Activated CD4-positive, alpha-beta memory T cell treated with anti-CD3 and anti-CD28 coated beads for 36 hours (primary cell): Measurements from ENCODE around the gene KRTAP4-5. TPM values are rescaled to one million over a fixed set of nuclear protein-coding genes. Genes with fewer than 3 reads are reported as not detected.
"Not testable (repeated sequence)": the region's sequence is repeated elsewhere in the genome, so short reads cannot be mapped to it uniquely, and the experiment has no call there.

Source experiments
- CTCF ChIA-PET: fragments of 350-600 bp; sonication (Branson Sonifier 250); formaldehyde crosslinking; loops from one replicate; lab custom pipeline; 2021; ENCODE audit warnings: antibody characterized with exemption, inconsistent platforms; lab: Charles Lee
- POLR2A ChIA-PET: fragments of 350-600 bp; sonication (Branson Sonifier 250); formaldehyde crosslinking; loops from one replicate; lab custom pipeline; 2021; ENCODE audit warnings: antibody characterized with exemption; lab: Charles Lee
- DNase-seq: peaks from one replicate; pipeline ENCODE4 v3.0.0-alpha.2; 2020
- H3K27ac Mint-ChIP-seq: one replicate; pipeline ENCODE4 v1.8.0; 2021; ENCODE audit warnings: mixed read lengths
- H3K27me3 Mint-ChIP-seq: one replicate; pipeline ENCODE4 v1.8.0; 2021; ENCODE audit warnings: mixed read lengths
- H3K36me3 Mint-ChIP-seq: one replicate; pipeline ENCODE4 v1.8.0; 2021; ENCODE audit warnings: mixed read lengths
- H3K4me1 Mint-ChIP-seq: one replicate; pipeline ENCODE4 v1.8.0; 2021; ENCODE audit warnings: low read depth, mixed read lengths
- H3K4me3 Mint-ChIP-seq: one replicate; pipeline ENCODE4 v1.8.0; 2021; ENCODE audit warnings: mild to moderate bottlenecking, mixed read lengths
- H3K9me3 Mint-ChIP-seq: one replicate; pipeline ENCODE4 v1.8.0; 2021; ENCODE audit warnings: mixed read lengths
- intact Hi-C: fragments of 100-400 bp; cut with micrococcal nuclease; formaldehyde crosslinking; loops from one replicate; pipeline ENCODE4 v1.15.1; 2023
- total RNA-seq, 2 experiments: library from RNA; stranded (reverse); gene quantifications; one replicate each; pipeline ENCODE4 v1.2.3, GENCODE V29; 2021

KRTAP4-5 gene
- total RNA-seq, 2 experiments from 2014 or later, result not detected

DNA sequence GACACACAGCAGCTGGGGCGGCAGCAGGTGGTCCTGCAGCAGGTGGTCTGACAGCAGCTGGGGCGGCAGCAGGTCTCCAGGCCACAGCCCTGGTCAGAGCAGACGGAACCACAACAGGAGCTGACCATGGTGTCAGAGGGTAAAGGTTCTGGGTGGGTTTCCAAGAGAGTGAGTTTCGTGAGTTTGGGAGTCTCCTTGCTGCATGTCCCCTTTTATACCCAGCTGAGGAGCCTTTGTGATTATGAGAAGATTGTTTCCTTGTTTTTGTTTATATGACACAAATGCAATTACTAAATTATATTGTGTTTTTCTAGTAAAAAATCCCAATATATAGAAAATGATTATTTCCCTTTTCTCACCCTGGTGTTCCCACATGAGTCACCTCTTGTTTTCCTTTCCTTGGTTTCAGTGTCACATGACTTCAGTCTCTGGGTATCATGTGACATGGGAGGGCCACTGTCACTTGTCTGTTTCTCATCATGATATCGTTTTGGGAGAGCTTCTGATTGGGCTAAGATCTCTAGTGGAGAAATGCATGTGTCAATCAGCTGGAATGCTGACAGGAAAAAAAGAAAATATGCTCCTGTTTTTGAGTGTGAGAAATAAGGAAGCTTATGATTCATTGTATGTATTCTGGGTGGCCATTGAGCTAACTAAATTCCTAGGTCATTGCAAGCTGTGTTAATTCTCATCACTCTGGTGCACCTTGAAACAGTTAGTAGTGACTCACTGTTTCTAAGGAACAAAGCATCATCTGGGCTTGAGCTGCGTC, 9.1 kb downstream of the KRTAP4-5 start, which contains the start of gene KRTAP4-6:
Gene KRTAP4-6 (minus strand): TSS at position 185 of the 772 bp plus-strand sequence. CDS start 57 bp downstream, at position 128.
- no peak for DNase-seq
- Mint-ChIP-seq H3K36me3 (peaks cover 11% of the 10 kb centered on the region), H3K4me1 (no peaks in the 10 kb centered on the region), H3K27ac (no peak within 1 kb of the TSS), H3K27me3 (peaks cover 5% of the 10 kb centered on the region), H3K9me3 (peaks cover 23% of the 10 kb centered on the region), H3K4me3 (no peak within 1 kb of the TSS)
- POLR2A ChIA-PET, result no interaction called here
- CTCF ChIA-PET, result interaction anchor here (0.6 kb wide), 1 partner anchor 102 kb away, joined by 3 read pairs; no protein-coding TSS in a partner anchor
- intact Hi-C loops, result no loop called here

DNA sequence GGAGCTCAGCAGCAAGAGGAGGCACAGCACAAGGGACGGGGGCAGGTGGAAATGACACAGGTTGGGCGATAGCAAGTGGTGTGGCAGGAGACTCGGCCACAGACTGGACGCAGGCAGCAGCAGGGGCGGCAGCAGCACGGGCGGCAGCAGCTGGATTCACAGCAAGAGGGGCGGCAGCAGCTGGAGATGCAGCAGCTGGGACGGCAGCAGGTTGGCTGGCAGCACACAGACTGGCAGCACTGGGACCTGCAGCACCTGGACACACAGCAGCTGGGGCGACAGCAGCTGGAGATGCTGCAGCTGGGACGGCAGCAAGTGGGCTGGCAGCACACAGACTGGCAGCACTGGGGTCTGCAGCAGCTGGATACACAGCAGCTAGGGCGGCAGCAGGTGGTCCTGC, 9.8 kb downstream of the KRTAP4-5 start:
- H3K27me3 Mint-ChIP-seq, POLR2A ChIA-PET, H3K4me3 Mint-ChIP-seq, CTCF ChIA-PET, intact Hi-C loops, H3K4me1 Mint-ChIP-seq, DNase-seq, H3K27ac Mint-ChIP-seq: not testable (repeated sequence)
- Mint-ChIP-seq H3K9me3 (peaks cover 23% of the 10 kb centered on the region), H3K36me3 (peaks cover 11% of the 10 kb centered on the region)

DNA sequence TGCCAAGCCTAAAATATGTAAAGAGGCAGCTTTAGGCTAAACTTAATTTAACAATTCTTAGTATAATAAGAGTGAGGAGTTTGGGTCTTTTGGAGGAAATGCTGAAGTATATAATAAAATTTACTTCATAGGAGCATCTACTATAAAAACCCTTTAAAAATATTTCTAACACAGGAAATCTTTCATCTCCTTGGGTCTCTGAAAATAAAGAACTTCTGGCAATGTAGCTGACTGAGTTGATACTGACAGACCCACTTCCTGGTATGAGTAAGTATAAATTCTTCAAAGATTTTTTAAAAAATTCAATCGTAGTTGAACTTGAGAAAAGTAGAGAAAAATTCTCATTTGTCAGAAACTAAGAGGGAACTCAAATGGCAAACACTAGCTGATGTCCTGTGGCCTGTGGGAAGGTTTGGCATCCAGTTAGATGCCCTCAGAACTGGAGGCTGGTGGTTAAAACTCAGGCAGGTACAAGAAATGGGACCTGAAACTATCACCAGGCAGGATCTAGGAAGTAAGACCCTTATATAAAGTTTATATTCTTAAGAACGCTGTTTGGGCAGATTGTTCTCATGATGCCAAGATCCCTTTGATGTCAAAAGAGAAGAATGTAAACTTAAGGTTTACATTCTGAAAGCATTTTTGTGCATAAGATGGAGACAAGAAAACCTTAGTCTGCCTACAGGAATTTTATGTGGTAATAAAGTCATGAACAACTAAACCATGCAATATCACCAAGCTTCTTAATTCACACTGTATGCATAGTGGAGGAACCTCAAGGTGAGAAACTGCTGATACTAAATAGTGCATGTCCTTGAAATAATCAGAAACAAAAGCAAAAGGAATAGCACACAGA, 15.5 kb downstream of the KRTAP4-5 start:
- ChIA-PET POLR2A (no interaction called here), CTCF (no interaction called here)
- no peak for DNase-seq
- intact Hi-C loops, result no loop called here
- H3K4me3 Mint-ChIP-seq, result no peak overlapping the region
- H3K36me3 Mint-ChIP-seq, result no peaks in the 10 kb centered on the region
- H3K9me3 Mint-ChIP-seq, result peaks cover 7% of the 10 kb centered on the region
- peaks cover 15% of the 10 kb centered on the region for H3K4me1 Mint-ChIP-seq
- no peak overlapping the region for H3K27ac Mint-ChIP-seq
- peaks cover 2% of the 10 kb centered on the region for H3K27me3 Mint-ChIP-seq

DNA sequence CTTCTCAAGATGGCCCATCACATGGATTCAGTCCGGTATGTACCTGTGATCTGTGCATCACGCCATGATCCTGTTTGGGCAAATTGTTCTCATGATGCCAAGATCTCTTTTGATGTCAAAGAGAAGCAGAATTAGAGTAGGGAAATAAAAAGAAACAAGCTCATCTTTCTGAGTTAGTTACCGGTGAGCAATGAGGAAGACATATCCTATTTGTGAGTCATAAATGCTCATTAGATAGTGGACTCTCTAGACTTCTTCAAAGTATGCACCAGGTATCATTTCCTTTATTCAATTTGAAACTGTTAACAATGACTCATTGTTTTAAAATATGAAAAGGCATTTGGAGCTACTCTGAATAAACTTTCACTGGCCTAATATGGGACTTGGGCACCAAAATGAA, 17.6 kb downstream of the KRTAP4-5 start:
- Mint-ChIP-seq H3K9me3 (peaks cover 7% of the 10 kb centered on the region), H3K4me1 (peaks cover 15% of the 10 kb centered on the region), H3K27me3 (no peaks in the 10 kb centered on the region), H3K27ac (no peak overlapping the region), H3K36me3 (no peaks in the 10 kb centered on the region), H3K4me3 (no peak overlapping the region)
- CTCF ChIA-PET, result no interaction called here
- intact Hi-C loops, result no loop called here
- DNase-seq, result no peak
- POLR2A ChIA-PET, result no interaction called here

DNA sequence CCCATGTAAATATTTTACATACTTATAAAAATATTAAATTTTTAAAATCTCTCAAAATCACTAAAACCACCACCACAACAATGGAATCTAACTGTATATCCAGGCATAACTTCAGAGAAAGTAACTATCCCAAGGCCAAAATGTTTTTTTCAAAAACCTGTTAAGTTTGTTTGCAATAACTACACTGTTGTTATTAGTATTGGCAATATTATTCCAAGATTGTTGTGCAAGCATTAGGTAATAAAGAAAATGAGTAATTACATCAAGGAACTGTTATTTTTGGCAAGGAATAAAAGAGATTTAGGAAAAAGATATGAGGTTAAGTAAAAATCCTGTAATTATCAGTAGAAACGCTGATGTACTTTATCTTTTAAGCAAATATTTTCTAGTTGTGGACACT, 22.3 kb downstream of the KRTAP4-5 start:
- Mint-ChIP-seq H3K9me3 (peaks cover 6% of the 10 kb centered on the region), H3K27ac (no peak overlapping the region), H3K27me3 (no peaks in the 10 kb centered on the region), H3K4me1 (peaks cover 44% of the 10 kb centered on the region), H3K4me3 (no peak overlapping the region), H3K36me3 (no peaks in the 10 kb centered on the region)
- intact Hi-C loops, result no loop called here
- POLR2A ChIA-PET, result no interaction called here
- no peak for DNase-seq
- CTCF ChIA-PET, result no interaction called here

DNA sequence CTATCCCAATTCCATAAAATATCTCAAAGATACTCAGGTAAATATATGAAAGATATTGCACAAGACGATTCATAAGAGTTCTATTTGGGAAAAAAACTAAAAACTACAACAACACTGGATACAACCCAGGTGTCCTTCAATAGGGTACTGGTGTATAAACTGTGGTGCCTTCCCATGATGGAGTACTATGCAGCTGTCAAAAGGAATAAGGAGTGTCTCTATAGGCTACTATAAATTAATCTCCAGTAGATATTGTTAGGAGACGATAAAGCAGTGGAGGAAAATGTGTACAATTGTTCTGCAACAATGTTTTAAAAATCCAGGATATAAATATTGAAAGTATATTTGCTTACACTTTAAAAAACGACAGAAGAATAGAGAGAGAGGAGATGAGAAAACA, 23.2 kb downstream of the KRTAP4-5 start:
- intact Hi-C loops, result no loop called here
- ChIA-PET POLR2A (no interaction called here), CTCF (no interaction called here)
- Mint-ChIP-seq H3K4me1 (peaks cover 40% of the 10 kb centered on the region), H3K27ac (no peak overlapping the region), H3K9me3 (peaks cover 11% of the 10 kb centered on the region), H3K27me3 (no peaks in the 10 kb centered on the region), H3K36me3 (no peaks in the 10 kb centered on the region), H3K4me3 (no peak overlapping the region)
- DNase-seq, result no peak

DNA sequence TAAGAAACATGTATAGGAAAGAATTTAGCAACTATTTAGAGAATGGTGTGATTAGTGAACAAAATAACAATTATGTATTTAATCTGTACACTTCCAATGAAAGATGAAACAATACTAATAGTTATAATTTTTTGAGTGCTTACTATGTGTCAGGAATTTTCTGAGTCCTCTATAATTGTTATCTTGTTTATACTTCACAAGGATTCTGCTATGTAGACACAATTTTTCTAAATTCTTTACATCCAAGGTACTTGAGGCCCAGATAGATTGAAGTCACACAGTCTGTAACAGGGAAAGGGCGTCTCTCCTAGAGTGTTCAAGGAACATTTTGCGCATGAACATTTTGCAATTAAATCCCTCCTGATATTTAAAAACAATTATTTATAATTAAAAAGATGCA, 24.6 kb downstream of the KRTAP4-5 start:
- Mint-ChIP-seq H3K9me3 (peaks cover 11% of the 10 kb centered on the region), H3K36me3 (no peaks in the 10 kb centered on the region), H3K27me3 (no peaks in the 10 kb centered on the region), H3K27ac (no peak overlapping the region), H3K4me1 (peaks cover 42% of the 10 kb centered on the region), H3K4me3 (no peak overlapping the region)
- DNase-seq, result no peak
- ChIA-PET POLR2A (no interaction called here), CTCF (interaction anchor here (1.3 to 1.4 kb wide), 2 partner anchors 424 to 537 kb away, joined by 3 read pairs; no protein-coding TSS in a partner anchor)
- intact Hi-C loops, result no loop called here

DNA sequence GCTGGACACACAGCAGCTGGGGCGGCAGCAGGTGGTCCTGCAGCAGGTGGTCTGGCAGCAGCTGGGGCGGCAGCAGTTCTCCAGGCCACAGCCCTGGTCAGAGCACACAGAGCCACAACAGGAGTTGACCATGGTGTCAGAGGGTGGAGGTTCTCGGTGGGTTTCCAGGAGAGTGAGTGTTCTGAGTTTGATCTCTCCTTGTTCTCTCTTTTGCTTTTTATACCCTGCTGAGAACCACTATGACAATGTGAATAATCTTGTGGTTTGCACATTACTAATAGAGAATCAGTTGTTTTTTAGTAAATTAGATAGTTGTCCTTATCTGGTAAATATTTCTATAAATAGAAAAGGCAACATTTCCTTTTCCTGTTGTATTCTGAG, 25.6 kb downstream of the KRTAP4-5 start, which contains the start of gene KRTAP4-12:
Gene KRTAP4-12 (minus strand): TSS at position 192 of the 381 bp plus-strand sequence. CDS start 60 bp downstream, at position 132.
- intact Hi-C loops, POLR2A ChIA-PET, H3K36me3 Mint-ChIP-seq, H3K4me3 Mint-ChIP-seq, H3K27ac Mint-ChIP-seq, H3K9me3 Mint-ChIP-seq, DNase-seq, H3K27me3 Mint-ChIP-seq: not testable (repeated sequence)
- CTCF ChIA-PET, result interaction anchor here (1.3 to 1.4 kb wide), 2 partner anchors 425 to 539 kb away, joined by 3 read pairs; no protein-coding TSS in a partner anchor
- peaks cover 45% of the 10 kb centered on the region for H3K4me1 Mint-ChIP-seq

DNA sequence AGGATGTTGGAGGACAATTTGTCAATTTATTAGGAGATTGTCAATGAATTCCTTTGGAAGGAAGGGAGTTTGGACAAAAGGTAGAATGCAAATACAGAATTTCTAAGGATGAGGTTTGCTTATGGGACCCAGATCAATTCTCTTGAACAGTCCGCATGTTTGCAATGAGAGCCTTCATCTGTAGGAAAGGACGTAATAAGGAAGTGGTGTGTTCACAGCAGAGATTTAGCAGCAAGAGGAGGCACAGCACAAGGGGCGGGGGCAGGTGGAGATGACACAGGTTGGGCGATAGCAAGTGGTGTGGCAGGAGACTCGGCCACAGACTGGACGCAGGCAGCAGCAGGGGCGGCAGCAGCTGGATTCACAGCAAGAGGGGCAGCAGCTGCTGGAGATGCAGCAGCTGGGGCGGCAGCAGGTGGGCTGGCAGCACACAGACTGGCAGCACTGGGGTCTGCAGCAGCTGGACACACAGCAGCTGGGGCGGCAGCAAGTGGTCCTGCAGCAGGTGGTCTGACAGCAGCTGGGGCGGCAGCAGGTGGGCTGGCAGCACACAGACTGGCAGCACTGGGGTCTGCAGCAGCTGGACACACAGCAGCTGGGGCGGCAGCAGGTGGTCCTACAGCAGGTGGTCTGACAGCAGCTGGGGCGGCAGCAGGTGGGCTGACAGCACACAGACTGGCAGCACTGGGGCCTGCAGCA, 26.2 kb downstream of the KRTAP4-5 start:
- H3K27me3 Mint-ChIP-seq, POLR2A ChIA-PET, H3K36me3 Mint-ChIP-seq, H3K27ac Mint-ChIP-seq, DNase-seq, H3K9me3 Mint-ChIP-seq, intact Hi-C loops, H3K4me3 Mint-ChIP-seq: not testable (repeated sequence)
- CTCF ChIA-PET, result interaction anchor here (1.3 to 1.4 kb wide), 2 partner anchors 426 to 539 kb away, joined by 3 read pairs; no protein-coding TSS in a partner anchor
- peaks cover 45% of the 10 kb centered on the region for H3K4me1 Mint-ChIP-seq

DNA sequence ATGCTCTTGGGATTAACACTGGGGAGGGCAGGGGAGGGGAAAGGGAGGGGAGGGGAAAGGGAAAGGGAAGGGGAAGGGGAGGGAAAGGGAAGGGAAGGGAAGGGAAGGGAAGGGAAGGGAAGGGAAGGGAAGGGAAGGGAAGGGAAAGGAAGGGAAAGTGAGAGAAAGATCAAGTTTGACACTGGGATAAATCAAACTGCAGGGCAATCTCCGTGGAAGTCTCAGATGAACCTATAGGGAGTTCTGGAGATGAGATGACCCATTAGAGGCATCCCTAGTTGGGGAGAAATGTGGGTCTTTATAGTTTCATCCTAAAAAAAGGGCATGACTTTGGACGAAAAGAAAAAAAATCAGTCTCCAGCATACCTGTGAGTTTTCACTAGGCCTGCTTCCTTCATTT, 27.9 kb downstream of the KRTAP4-5 start:
- CTCF ChIA-PET, result no interaction called here
- POLR2A ChIA-PET, result no interaction called here

DNA sequence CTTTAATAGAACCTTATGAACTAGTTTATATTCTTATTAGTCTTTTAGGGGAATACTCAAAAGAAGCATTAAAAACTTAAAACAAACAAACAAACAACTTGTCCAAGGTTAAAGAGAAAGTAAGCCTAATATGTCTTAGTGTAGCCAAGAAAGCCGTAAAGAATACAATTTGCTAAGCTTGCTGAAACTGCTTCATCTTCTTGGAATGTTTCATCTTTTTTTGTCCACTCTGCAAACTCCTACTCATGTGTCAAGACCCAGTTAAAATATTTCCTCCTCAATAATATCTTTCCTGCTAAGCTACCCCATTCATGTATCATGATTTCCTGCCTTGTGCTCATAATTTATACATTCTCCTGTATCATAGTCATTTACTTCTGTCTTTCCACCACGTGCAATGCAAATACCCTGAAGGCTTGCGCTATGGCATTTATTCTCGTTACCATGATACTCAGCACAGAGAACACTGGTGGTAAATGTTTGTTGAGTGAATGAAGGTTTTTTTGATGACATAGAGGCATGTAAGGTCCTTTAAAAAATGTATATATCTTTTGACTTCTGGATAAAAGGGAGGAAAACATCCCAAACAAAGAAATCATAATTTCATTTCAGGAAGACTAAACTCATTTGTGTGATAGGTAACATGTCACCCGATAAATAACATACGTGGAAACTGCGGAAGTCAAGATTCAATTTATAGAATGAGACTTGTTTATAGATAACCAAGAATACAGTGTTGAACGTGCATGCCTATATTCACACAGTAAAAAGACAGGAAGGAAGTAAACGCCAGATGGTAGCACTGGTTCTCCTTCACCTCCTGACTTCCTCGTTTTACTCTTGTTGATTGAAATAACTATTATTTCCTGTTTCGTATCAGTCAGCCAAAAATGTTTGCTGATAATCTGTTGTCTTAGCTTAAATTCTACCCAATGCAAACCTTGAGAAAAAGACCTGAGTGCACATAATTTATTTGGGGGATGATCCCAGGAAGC, 29.6 kb downstream of the KRTAP4-5 start:
- DNase-seq, H3K27ac Mint-ChIP-seq, H3K4me3 Mint-ChIP-seq, POLR2A ChIA-PET, intact Hi-C loops, H3K36me3 Mint-ChIP-seq, H3K9me3 Mint-ChIP-seq, H3K27me3 Mint-ChIP-seq, CTCF ChIA-PET: not testable (repeated sequence)
- H3K4me1 Mint-ChIP-seq, result peaks cover 33% of the 10 kb centered on the region

More for the DNA sequence above, 27.9 kb downstream of the KRTAP4-5 start:
- Mint-ChIP-seq H3K27ac (no peak overlapping the region), H3K4me1 (peaks cover 45% of the 10 kb centered on the region), H3K9me3 (peaks cover 6% of the 10 kb centered on the region), H3K27me3 (peaks cover 4% of the 10 kb centered on the region), H3K36me3 (no peaks in the 10 kb centered on the region), H3K4me3 (no peak overlapping the region)
- intact Hi-C loops, result no loop called here
- DNase-seq, result no peak
